BJ (cell line): ENCODE data around the gene ANAPC4. TPM values are rescaled to one million over a fixed set of nuclear protein-coding genes. Genes with fewer than 3 reads are reported as not detected.
A peak's percentile ranks its signal among the peaks of the same experiment; 100 is the strongest.

Experiments used
- CTCF ChIA-PET: fragments of 350-600 bp; formaldehyde crosslinking; extraction: SDS; loops from one replicate; lab custom pipeline; 2021; ENCODE audit warnings: antibody characterized with exemption, inconsistent platforms; lab: Yijun Ruan, JAX
- POLR2A ChIA-PET: fragments of 300-600 bp; sonication (Branson Sonifier 250); formaldehyde crosslinking; extraction: SDS; loops from one replicate; lab custom pipeline; 2021; ENCODE audit warnings: antibody characterized with exemption; lab: Charles Lee
- DNase-seq: peaks from one replicate; pipeline ENCODE4 v3.0.0-alpha.2; 2011; ENCODE audit warnings: low read depth
- H3K27me3 ChIP-seq: 2 replicates; pipeline ENCODE4 v1.6.0; 2011; ENCODE audit warnings: low read length; ENCODE audit not compliant: control insufficient read depth, insufficient read depth
- H3K36me3 ChIP-seq: 2 replicates; pipeline ENCODE4 v1.5.1; 2011; ENCODE audit warnings: low read length; ENCODE audit not compliant: control insufficient read depth, insufficient read depth
- H3K4me3 ChIP-seq: 2 replicates; pipeline ENCODE4 v1.5.1; 2011; ENCODE audit warnings: low read depth, mild to moderate bottlenecking, control low read depth, low read length
- CTCF ChIP-seq: IDR thresholded peaks from 2 replicates; pipeline ENCODE4 v1.5.1; 2011; ENCODE audit warnings: low read depth, mild to moderate bottlenecking, control low read depth, inconsistent platforms, low read length, moderate library complexity; ENCODE audit not compliant: insufficient read depth
- polyA plus RNA-seq: library from polyadenylated mRNA; depleted of rRNA; stranded (reverse); fragments of >200 nt; gene quantifications from 2 replicates; pipeline ENCODE4 v1.2.3, GENCODE V29; 2011

Gene ANAPC4
- polyA plus RNA-seq, 1 experiment = 7.0 TPM

- CTCF ChIA-PET = interaction anchor here (0.6 to 7.3 kb wide), 20 partner anchors 9 to 581 kb away, joined by 3 to 325 read pairs (median 4); no protein-coding TSS in a partner anchor
- H3K36me3 ChIP-seq = no peaks in the 10 kb centered on the region
These were observed 62.9 kb downstream of the ANAPC4 start for GRCh38 chr4:25439918-25440477.

GRCh38 chr4:25440478-25441030 is 63.5 kb downstream of the ANAPC4 start:
- Histone ChIP-seq H3K36me3 (no peaks in the 10 kb centered on the region), H3K27me3 (no peaks in the 10 kb centered on the region; the same call in 1 of the 2 replicates), H3K4me3 (no peak overlapping the region)
- ChIA-PET POLR2A (no interaction called here), CTCF (interaction anchor here (0.6 to 7.3 kb wide), 23 partner anchors 8 to 580 kb away, joined by 3 to 325 read pairs (median 4); no protein-coding TSS in a partner anchor)
- no peak for TF ChIP-seq CTCF
- DNase-seq = no peak

More at GRCh38 chr4:25439918-25440477, 62.9 kb downstream of the ANAPC4 start:
- Histone ChIP-seq H3K4me3 (no peak overlapping the region), H3K27me3 (no peaks in the 10 kb centered on the region; the same call in 1 of the 2 replicates)
- POLR2A ChIA-PET = no interaction called here
- peak; percentile 92 for TF ChIP-seq CTCF
- no peak for DNase-seq

- Histone ChIP-seq H3K4me3 (no peak overlapping the region), H3K36me3 (no peaks in the 10 kb centered on the region), H3K27me3 (no peaks in the 10 kb centered on the region; the same call in 1 of the 2 replicates)
- ChIA-PET POLR2A (no interaction called here), CTCF (interaction anchor here (0.6 to 7.3 kb wide), 29 partner anchors 11 to 579 kb away, joined by 3 to 325 read pairs (median 4); partner anchors contain the start of gene SMIM20)
- TF ChIP-seq CTCF = peak; percentile 91
- DNase-seq = no peak
These were observed 64.6 kb downstream of the ANAPC4 start for GRCh38 chr4:25441519-25442117.

- Histone ChIP-seq H3K27me3 (no peaks in the 10 kb centered on the region; the same call in 1 of the 2 replicates), H3K36me3 (no peaks in the 10 kb centered on the region), H3K4me3 (no peak overlapping the region)
- no peak for TF ChIP-seq CTCF
- POLR2A ChIA-PET = no interaction called here
- CTCF ChIA-PET = interaction anchor here (0.7 to 7.3 kb wide), 9 partner anchors 12 to 466 kb away, joined by 3 to 325 read pairs (median 3); no protein-coding TSS in a partner anchor
- no peak for DNase-seq
These were observed 65.8 kb downstream of the ANAPC4 start for GRCh38 chr4:25442863-25443307.

GRCh38 chr4:25443851-25444250 is 66.8 kb downstream of the ANAPC4 start:
- H3K27me3 ChIP-seq = no peaks in the 10 kb centered on the region; the same call in 1 of the 2 replicates
- no peak for TF ChIP-seq CTCF
- no peak for DNase-seq
- H3K36me3 ChIP-seq = no peaks in the 10 kb centered on the region
- ChIA-PET POLR2A (no interaction called here), CTCF (interaction anchor here (7.3 kb wide), 1 partner anchor 322 kb away, joined by 325 read pairs; no protein-coding TSS in a partner anchor)
- H3K4me3 ChIP-seq = no peak overlapping the region
